ENCODE results near the gene GRM4. TPM values are rescaled to one million over a fixed set of nuclear protein-coding genes. Genes with fewer than 3 reads are reported as not detected.

Gene GRM4
- total RNA-seq, 4 donors from 2014 or later = not detected

DNA sequence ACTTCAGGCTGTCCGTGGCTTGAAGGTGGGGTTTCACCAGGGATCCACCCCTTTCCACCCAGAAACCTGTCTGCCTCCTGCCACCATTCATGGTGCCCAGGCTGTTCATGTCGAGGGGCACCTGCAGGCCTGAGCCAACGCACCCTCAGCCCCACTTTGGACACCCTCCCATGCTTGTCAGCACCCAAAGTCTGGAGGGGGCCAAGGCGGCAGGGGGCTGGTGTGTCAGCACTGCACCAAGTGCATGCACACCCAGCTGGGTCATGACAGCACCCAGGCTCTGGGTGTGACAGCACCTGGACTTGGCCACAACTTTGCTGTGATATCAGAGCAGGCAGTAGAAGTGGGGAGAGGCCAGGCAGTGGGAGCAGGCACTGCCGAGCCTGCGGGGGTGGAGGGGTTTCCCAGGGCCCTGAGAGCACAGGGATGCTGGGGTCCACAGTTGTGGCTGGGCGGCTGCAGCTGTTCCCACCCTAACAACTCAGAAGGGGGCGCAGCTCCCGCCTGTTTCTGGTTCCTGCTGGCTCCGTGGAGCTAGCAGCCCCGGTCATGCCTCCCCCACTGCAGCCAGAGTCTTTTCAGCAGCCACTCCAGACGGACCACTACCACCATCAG is 33.3 kb upstream of the GRM4 start:
- TF ChIP-seq, protein P1, sequence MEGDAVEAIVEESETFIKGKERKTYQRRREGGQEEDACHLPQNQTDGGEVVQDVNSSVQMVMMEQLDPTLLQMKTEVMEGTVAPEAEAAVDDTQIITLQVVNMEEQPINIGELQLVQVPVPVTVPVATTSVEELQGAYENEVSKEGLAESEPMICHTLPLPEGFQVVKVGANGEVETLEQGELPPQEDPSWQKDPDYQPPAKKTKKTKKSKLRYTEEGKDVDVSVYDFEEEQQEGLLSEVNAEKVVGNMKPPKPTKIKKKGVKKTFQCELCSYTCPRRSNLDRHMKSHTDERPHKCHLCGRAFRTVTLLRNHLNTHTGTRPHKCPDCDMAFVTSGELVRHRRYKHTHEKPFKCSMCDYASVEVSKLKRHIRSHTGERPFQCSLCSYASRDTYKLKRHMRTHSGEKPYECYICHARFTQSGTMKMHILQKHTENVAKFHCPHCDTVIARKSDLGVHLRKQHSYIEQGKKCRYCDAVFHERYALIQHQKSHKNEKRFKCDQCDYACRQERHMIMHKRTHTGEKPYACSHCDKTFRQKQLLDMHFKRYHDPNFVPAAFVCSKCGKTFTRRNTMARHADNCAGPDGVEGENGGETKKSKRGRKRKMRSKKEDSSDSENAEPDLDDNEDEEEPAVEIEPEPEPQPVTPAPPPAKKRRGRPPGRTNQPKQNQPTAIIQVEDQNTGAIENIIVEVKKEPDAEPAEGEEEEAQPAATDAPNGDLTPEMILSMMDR (IDR thresholded peaks at IDR 0.05; ENCODE audit: low read depth) = no peak

DNA sequence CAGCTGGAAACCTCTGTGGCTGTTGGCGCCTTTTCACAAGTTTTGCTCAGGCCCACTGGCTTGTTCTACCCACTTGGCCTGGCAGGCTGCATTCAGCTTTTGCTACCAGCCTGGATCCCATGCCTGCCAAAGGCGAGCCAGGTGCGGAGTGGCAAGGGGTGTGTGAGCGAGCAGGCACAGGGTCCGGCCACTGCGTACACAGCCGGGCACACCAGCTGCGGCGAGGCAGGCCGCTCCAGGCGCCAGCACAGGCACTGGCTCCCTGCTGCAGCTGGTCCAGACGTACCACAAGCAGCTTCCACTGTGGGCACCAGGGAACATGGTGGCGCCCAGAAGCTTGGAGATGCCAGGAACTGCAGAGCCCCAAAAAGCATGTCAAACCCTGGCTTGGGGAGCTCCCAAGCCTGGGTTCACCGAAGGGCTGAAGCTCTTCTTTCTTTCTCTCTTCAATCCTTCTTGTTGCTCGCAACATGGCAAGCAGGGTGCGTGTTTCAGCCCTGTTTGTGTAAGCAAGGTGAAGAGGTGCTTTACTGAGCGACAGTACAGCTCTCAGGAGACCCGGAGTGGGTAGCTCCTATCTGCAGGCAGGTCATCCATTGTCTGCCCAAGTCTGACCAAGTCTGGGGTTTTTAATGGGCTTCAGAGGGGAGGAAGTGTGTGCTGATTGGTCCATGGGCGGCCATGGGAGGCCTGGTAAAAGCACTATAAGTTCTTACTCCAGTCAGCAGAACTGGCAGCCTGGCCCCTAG is 32.6 kb upstream of the GRM4 start:
- TF ChIP-seq, protein P1 (IDR thresholded peaks at IDR 0.05; ENCODE audit: low read depth) = no peak

- TF ChIP-seq, protein P1 (IDR thresholded peaks at IDR 0.05; ENCODE audit: low read depth) = no peak
Observed at GRCh38 chr6:34177181-34177591, 31.3 kb upstream of the GRM4 start.

- TF ChIP-seq, protein P1 (IDR thresholded peaks at IDR 0.05; ENCODE audit: low read depth) = no peak
Observed at GRCh38 chr6:34176261-34177031, 30.6 kb upstream of the GRM4 start.

DNA sequence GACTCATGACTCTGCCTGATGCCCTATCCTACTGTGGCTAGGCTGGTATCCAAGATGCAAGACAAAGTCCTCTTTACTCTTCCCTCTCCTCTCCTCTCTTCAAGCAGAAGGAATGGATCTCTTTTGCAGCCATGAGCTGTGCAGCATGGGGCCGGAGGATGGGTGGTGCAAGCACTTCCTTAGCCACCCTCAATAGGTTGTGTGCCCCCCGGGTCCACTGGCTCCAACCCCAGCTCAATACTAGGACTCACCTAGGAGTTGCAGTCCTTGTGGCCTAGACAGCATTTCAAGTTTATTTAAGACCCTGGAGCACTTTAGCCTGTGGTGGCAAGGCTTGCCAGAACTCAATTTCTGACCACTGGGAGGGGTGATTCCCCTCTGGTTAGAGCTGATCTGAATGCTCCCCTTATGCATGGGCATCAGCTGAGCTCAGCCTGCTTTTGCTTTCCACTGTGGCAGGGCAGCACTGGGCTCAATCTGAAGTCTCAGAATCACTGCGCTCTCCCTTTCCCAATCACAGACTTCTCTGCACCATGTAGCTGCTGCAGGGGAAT is 29.0 kb upstream of the GRM4 start:
- TF ChIP-seq, protein P1 (IDR thresholded peaks at IDR 0.05; ENCODE audit: low read depth) = no peak

DNA sequence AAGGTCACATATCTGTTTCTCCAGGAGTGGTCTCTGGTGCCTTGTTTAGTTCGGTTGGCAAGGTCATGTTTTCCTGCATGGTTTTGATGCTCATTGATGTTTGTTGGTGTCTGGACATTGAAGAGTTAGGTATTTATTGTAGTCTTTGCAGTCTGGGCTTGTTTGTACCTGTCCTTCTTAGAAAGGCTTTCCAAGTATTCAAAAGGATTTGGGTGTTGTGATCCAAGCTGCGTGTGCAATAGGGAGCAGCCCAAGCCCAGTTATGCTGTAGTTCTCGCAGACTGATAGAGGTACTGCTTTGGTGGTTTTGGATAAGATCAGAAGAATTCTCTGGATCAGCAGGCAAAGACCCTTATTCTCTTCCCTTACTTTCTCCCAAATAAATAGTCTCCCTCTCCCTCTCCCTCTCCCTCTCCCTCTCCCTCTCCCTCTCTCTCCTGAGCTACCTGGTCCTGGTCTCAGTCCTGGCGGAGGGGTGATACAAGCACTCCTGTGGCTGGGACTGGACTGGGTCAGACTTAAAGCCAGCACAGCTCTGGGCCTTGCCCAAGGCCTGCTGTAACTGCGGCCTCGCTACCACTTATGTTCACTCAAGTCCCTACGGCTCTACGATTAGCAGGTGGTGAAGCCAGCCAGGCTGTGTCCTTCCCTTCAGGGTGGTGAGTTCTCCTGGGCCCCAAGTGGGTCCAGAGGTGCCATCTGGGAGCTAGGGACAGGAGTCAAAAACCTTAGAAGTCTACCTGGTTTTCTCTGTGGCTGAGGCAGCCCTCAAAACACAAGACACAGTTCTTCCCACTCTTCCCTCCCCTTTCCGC is 27.3 kb upstream of the GRM4 start:
- TF ChIP-seq, protein P1 (IDR thresholded peaks at IDR 0.05; ENCODE audit: low read depth) = no peak
